ENCODE measurements around the gene SYNE4. TPM values are rescaled to one million over a fixed set of nuclear protein-coding genes. Genes with fewer than 3 reads are reported as not detected.

The SYNE4 gene
- total and polyA plus RNA-seq, 2 donors (not counting 1 experiment from before 2014, with no cell fraction given): 0.12 to 0.17 TPM

DNA sequence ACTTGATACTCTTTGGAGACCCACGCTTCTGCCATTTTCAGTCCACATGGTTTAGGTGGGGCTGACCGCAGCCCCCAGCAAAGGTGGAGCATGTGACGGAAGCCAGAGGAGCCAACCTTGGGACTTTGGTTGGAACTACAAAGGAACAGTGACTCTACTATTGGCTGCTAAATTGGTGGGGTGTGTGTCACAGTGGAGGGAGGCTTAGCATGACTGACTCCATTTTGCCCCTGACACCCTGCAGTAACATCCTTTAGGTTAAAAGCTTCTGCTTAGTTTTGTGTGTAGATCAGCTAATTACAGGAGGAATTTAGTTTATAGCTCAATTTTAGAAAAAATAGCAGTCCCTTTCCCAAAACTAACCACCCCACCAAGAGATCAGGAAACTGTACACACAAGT is 7.0 kb downstream of the SYNE4 start:
- no peaks in the 10 kb centered on the region for H3K27me3 ChIP-seq (ENCODE audit: control insufficient read depth, insufficient read depth, low read length)
- no peak overlapping the region for H3K4me3 ChIP-seq (replicated peaks in 1 of 4; ENCODE audit: control extremely low read depth in 1 of 4, insufficient read depth in 1 of 4, low read depth in 3 of 4, low read length in 4 of 4)
- no peak overlapping the region for H3K4me2 ChIP-seq (ENCODE audit: extremely low read depth, insufficient read depth, low read length)
- no peaks in the 10 kb centered on the region for H3K9me3 ChIP-seq (ENCODE audit: control insufficient read depth, insufficient read depth, low read depth, low read length)
- H3K79me2 ChIP-seq (ENCODE audit: control insufficient read depth, insufficient read depth, low read length): peaks cover under 1% of the 10 kb centered on the region
- H4K20me1 ChIP-seq (ENCODE audit: control insufficient read depth, extremely low read depth, insufficient read depth, low read length): no peaks in the 10 kb centered on the region
- no peaks in the 10 kb centered on the region for H3K36me3 ChIP-seq (ENCODE audit: control insufficient read depth, insufficient read depth, low read length)
- H3K4me1 ChIP-seq (ENCODE audit: control insufficient read depth, extremely low read depth, insufficient read depth, low read length): peaks cover 4% of the 10 kb centered on the region
- TF ChIP-seq, protein P1, sequence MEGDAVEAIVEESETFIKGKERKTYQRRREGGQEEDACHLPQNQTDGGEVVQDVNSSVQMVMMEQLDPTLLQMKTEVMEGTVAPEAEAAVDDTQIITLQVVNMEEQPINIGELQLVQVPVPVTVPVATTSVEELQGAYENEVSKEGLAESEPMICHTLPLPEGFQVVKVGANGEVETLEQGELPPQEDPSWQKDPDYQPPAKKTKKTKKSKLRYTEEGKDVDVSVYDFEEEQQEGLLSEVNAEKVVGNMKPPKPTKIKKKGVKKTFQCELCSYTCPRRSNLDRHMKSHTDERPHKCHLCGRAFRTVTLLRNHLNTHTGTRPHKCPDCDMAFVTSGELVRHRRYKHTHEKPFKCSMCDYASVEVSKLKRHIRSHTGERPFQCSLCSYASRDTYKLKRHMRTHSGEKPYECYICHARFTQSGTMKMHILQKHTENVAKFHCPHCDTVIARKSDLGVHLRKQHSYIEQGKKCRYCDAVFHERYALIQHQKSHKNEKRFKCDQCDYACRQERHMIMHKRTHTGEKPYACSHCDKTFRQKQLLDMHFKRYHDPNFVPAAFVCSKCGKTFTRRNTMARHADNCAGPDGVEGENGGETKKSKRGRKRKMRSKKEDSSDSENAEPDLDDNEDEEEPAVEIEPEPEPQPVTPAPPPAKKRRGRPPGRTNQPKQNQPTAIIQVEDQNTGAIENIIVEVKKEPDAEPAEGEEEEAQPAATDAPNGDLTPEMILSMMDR (conservative IDR thresholded peaks at IDR 0.05 in 1 of 2, IDR thresholded peaks at IDR 0.05 in 1 of 2; ENCODE audit: low read depth in 1 of 2, low read length in 2 of 2): no peak
- no peak for TF ChIP-seq EZH2 (IDR thresholded peaks at IDR 0.05; ENCODE audit: low read length, missing control alignments)
- no peak overlapping the region for H2AFZ ChIP-seq (ENCODE audit: low read length)
- H3K27ac ChIP-seq (ENCODE audit: insufficient read depth, low read length): no peak overlapping the region
- no peak for DNase-seq (ENCODE audit: low read depth in 2 of 2)
- H3K9ac ChIP-seq (ENCODE audit: insufficient read depth, low read length): no peak overlapping the region

DNA sequence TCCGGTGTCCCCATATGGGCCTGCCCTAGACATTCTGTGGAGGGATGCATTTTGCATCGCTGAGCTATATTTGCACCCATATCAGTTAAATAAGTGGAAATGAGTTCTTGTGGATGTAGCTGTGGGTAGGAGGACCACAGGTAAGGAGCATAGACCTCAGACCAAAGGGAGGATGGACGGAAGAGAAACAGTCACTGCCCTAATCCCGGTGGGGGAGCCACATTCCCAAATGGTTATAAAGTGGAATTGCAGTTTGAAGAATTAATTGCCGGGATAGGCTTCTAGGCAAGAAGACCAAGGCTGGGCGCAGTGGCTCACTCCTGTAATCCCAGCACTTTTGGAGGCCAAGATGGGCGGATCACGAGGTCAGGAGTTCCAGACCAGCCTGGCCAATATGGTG is 11.8 kb downstream of the SYNE4 start:
- Histone ChIP-seq H2AFZ (ENCODE audit: low read length) (no peak overlapping the region), H3K9me3 (ENCODE audit: control insufficient read depth, insufficient read depth, low read depth, low read length) (no peaks in the 10 kb centered on the region), H3K27ac (ENCODE audit: insufficient read depth, low read length) (no peak overlapping the region), H4K20me1 (ENCODE audit: control insufficient read depth, extremely low read depth, insufficient read depth, low read length) (no peaks in the 10 kb centered on the region), H3K4me2 (ENCODE audit: extremely low read depth, insufficient read depth, low read length) (no peak overlapping the region), H3K9ac (ENCODE audit: insufficient read depth, low read length) (no peak overlapping the region), H3K79me2 (ENCODE audit: control insufficient read depth, insufficient read depth, low read length) (peaks cover 7% of the 10 kb centered on the region), H3K27me3 (ENCODE audit: control insufficient read depth, insufficient read depth, low read length) (no peaks in the 10 kb centered on the region), H3K4me1 (ENCODE audit: control insufficient read depth, extremely low read depth, insufficient read depth, low read length) (peaks cover 4% of the 10 kb centered on the region), H3K4me3 (replicated peaks in 1 of 4; ENCODE audit: control extremely low read depth in 1 of 4, insufficient read depth in 1 of 4, low read depth in 3 of 4, low read length in 4 of 4) (no peak overlapping the region), H3K36me3 (ENCODE audit: control insufficient read depth, insufficient read depth, low read length) (no peaks in the 10 kb centered on the region)
- no peak for DNase-seq (ENCODE audit: low read depth in 2 of 2)
- TF ChIP-seq, protein P1 (conservative IDR thresholded peaks at IDR 0.05 in 1 of 2, IDR thresholded peaks at IDR 0.05 in 1 of 2; ENCODE audit: low read depth in 1 of 2, low read length in 2 of 2): no peak
- TF ChIP-seq EZH2 (IDR thresholded peaks at IDR 0.05; ENCODE audit: low read length, missing control alignments): no peak

DNA sequence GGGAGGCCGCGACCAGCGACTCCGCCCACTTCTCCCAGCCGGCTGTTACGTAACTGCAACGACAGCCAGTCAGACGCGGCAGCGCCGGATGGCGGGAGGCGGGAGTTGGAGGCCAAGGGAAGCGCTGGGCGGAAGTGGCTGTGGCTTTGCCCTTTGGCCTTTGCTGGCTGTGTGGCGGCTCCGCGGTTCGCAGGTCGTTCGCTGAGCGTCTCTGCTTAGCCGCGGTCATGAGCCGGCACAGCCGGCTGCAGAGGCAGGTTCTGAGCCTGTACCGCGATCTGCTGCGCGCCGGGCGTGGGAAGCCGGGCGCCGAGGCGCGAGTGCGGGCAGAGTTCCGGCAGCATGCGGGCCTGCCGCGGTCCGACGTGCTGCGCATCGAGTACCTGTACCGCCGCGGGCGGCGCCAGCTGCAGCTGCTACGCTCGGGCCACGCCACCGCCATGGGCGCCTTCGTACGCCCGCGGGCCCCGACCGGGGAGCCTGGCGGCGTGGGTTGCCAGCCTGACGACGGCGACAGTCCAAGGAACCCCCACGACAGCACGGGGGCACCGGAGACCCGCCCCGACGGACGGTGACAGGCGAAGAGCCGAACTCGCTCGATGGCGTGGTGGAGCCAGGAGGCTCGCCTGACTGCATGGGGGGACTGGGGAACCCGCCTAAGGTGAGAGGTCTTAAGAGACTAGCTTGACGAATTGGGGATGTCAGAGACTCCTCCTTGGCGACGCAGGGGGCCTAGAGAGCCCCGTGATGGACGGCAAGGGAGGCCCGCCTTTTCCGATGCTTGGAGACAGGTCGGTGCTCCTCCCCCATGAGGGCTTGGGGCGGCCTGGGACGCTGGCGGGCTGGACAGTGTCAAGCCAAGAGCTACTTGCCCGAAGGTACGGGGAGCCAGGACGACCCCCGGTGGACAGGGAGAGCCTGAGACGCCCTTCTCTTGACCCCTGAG is 13.3 kb downstream of the SYNE4 start, which contains the start of gene SDHAF1:
SDHAF1 (plus strand) TSS at position 141 of the 946 bp plus-strand sequence; CDS start at position 228, 87 bp downstream.
- Histone ChIP-seq H3K4me2 (ENCODE audit: extremely low read depth, insufficient read depth, low read length) (peak within 1 kb of the TSS; percentile 94), H3K27ac (ENCODE audit: insufficient read depth, low read length) (peak within 1 kb of the TSS; percentile 66), H3K36me3 (ENCODE audit: control insufficient read depth, insufficient read depth, low read length) (no peaks in the 10 kb centered on the region), H2AFZ (ENCODE audit: low read length) (peak within 1 kb of the TSS; percentile 95), H3K79me2 (ENCODE audit: control insufficient read depth, insufficient read depth, low read length) (peaks cover 7% of the 10 kb centered on the region), H3K27me3 (ENCODE audit: control insufficient read depth, insufficient read depth, low read length) (no peaks in the 10 kb centered on the region), H3K9ac (ENCODE audit: insufficient read depth, low read length) (peak within 1 kb of the TSS; percentile 63), H3K4me1 (ENCODE audit: control insufficient read depth, extremely low read depth, insufficient read depth, low read length) (peaks cover 4% of the 10 kb centered on the region), H4K20me1 (ENCODE audit: control insufficient read depth, extremely low read depth, insufficient read depth, low read length) (no peaks in the 10 kb centered on the region), H3K4me3 (replicated peaks in 1 of 4; ENCODE audit: control extremely low read depth in 1 of 4, insufficient read depth in 1 of 4, low read depth in 3 of 4, low read length in 4 of 4) (peak within 1 kb of the TSS; percentile 70 to 84 (median 74)), H3K9me3 (ENCODE audit: control insufficient read depth, insufficient read depth, low read depth, low read length) (no peaks in the 10 kb centered on the region)
- TF ChIP-seq, protein P1 (conservative IDR thresholded peaks at IDR 0.05 in 1 of 2, IDR thresholded peaks at IDR 0.05 in 1 of 2; ENCODE audit: low read depth in 1 of 2, low read length in 2 of 2): no peak
- TF ChIP-seq EZH2 (IDR thresholded peaks at IDR 0.05; ENCODE audit: low read length, missing control alignments): no peak
- peak; percentile 89 to 91 for DNase-seq (ENCODE audit: low read depth in 2 of 2)

All from fibroblast of lung (primary cell).